Measurements from ENCODE around the gene UEVLD.

GRCh38 chr11:18524248-18524647 lies 64.3 kb downstream of the UEVLD start:
- TF ChIP-seq, protein P1, sequence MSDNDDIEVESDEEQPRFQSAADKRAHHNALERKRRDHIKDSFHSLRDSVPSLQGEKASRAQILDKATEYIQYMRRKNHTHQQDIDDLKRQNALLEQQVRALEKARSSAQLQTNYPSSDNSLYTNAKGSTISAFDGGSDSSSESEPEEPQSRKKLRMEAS (IDR thresholded peaks at IDR 0.05): no peak
- TF ChIP-seq RAD21 (IDR thresholded peaks at IDR 0.05; ENCODE audit: low read depth): no peak
- no peak for TF ChIP-seq CEBPB (IDR thresholded peaks at IDR 0.05; ENCODE audit: low read depth)
- TF ChIP-seq, protein P2, sequence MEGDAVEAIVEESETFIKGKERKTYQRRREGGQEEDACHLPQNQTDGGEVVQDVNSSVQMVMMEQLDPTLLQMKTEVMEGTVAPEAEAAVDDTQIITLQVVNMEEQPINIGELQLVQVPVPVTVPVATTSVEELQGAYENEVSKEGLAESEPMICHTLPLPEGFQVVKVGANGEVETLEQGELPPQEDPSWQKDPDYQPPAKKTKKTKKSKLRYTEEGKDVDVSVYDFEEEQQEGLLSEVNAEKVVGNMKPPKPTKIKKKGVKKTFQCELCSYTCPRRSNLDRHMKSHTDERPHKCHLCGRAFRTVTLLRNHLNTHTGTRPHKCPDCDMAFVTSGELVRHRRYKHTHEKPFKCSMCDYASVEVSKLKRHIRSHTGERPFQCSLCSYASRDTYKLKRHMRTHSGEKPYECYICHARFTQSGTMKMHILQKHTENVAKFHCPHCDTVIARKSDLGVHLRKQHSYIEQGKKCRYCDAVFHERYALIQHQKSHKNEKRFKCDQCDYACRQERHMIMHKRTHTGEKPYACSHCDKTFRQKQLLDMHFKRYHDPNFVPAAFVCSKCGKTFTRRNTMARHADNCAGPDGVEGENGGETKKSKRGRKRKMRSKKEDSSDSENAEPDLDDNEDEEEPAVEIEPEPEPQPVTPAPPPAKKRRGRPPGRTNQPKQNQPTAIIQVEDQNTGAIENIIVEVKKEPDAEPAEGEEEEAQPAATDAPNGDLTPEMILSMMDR (IDR thresholded peaks at IDR 0.05 in 2 of 3, conservative IDR thresholded peaks at IDR 0.05 in 1 of 3; ENCODE audit: borderline replicate concordance in 1 of 3, insufficient read depth in 1 of 3, low read depth in 2 of 3, low read length in 2 of 3): no peak
- TF ChIP-seq ZBTB33 (IDR thresholded peaks at IDR 0.05; ENCODE audit: extremely low read depth, insufficient replicate concordance, low read length): no peak
- no peak for TF ChIP-seq POLR2A (IDR thresholded peaks at IDR 0.05; ENCODE audit: borderline replicate concordance, extremely low read depth, insufficient read depth, insufficient read length)

Data from HCT116 (cell line).